ENCODE data around the gene RFC5.
A peak's percentile ranks its signal among the peaks of the same experiment; 100 is the strongest.
"Not testable (repeated sequence)": the region's sequence is repeated elsewhere in the genome, so short reads cannot be mapped to it uniquely, and the experiment has no call there.

The RFC5 gene

GRCh38 chr12:117986705-117987469 lies 29.6 kb upstream of the RFC5 start:
- no peak overlapping the region for H3K4me3 ChIP-seq (ENCODE audit: low read depth, low read length)
- in situ Hi-C loops (cut with HindIII; ENCODE audit: low sequenced_read_pairs), result no loop called here
- peak; percentile 24 for DNase-seq (ENCODE audit: low read depth)
- TF ChIP-seq, protein P1, sequence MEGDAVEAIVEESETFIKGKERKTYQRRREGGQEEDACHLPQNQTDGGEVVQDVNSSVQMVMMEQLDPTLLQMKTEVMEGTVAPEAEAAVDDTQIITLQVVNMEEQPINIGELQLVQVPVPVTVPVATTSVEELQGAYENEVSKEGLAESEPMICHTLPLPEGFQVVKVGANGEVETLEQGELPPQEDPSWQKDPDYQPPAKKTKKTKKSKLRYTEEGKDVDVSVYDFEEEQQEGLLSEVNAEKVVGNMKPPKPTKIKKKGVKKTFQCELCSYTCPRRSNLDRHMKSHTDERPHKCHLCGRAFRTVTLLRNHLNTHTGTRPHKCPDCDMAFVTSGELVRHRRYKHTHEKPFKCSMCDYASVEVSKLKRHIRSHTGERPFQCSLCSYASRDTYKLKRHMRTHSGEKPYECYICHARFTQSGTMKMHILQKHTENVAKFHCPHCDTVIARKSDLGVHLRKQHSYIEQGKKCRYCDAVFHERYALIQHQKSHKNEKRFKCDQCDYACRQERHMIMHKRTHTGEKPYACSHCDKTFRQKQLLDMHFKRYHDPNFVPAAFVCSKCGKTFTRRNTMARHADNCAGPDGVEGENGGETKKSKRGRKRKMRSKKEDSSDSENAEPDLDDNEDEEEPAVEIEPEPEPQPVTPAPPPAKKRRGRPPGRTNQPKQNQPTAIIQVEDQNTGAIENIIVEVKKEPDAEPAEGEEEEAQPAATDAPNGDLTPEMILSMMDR (IDR thresholded peaks at IDR 0.05; ENCODE audit: low read depth, low read length, missing control alignments), result no peak

GRCh38 chr12:117994551-117995438 lies 21.7 kb upstream of the RFC5 start:
- in situ Hi-C loops (cut with HindIII; ENCODE audit: low sequenced_read_pairs), result no loop called here
- TF ChIP-seq, protein P1 (IDR thresholded peaks at IDR 0.05; ENCODE audit: low read depth, low read length, missing control alignments), result no peak
- DNase-seq (ENCODE audit: low read depth), result no peak
- no peak overlapping the region for H3K4me3 ChIP-seq (ENCODE audit: low read depth, low read length)

- in situ Hi-C loops (cut with HindIII; ENCODE audit: low sequenced_read_pairs), result no loop called here
- no peak overlapping the region for H3K4me3 ChIP-seq (ENCODE audit: low read depth, low read length)
- DNase-seq (ENCODE audit: low read depth), result no peak
- TF ChIP-seq, protein P1 (IDR thresholded peaks at IDR 0.05; ENCODE audit: low read depth, low read length, missing control alignments), result no peak
Observed at GRCh38 chr12:117998719-117999118, 17.8 kb upstream of the RFC5 start.

GRCh38 chr12:117999806-118000205 lies 16.7 kb upstream of the RFC5 start:
- DNase-seq (ENCODE audit: low read depth); H3K4me3 ChIP-seq (ENCODE audit: low read depth, low read length): not testable (repeated sequence)
- in situ Hi-C loops (cut with HindIII; ENCODE audit: low sequenced_read_pairs), result loop anchor here (5.0 kb wide), 1 partner anchor 103 kb away; no protein-coding TSS in a partner anchor

GRCh38 chr12:118010903-118011302 lies 5.6 kb upstream of the RFC5 start:
- in situ Hi-C loops (cut with HindIII; ENCODE audit: low sequenced_read_pairs), result no loop called here
- H3K4me3 ChIP-seq (ENCODE audit: low read depth, low read length), result no peak overlapping the region
- no peak for DNase-seq (ENCODE audit: low read depth)
- TF ChIP-seq, protein P1 (IDR thresholded peaks at IDR 0.05; ENCODE audit: low read depth, low read length, missing control alignments), result no peak

DNA sequence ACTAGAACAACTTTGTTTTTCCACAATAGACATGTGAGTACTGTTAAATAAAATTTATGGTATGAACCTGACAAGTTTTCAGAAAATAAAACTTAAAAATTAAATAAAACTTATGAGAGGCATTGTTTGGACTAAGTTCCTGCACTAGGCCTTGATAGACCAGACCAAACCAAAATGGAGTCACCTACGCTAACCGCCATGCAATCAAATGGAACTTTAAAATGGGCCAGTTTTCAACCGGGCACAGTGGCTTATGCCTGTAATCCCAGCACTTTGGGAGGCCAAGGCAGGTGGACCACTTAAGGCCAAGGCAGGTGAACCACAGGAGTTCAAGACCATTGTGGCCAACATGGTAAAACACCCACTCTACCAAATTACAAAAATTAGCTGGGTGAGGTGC lies 5.1 kb upstream of the RFC5 start:
- in situ Hi-C loops (cut with HindIII; ENCODE audit: low sequenced_read_pairs), result no loop called here
- TF ChIP-seq, protein P1 (IDR thresholded peaks at IDR 0.05; ENCODE audit: low read depth, low read length, missing control alignments), result no peak
- no peak for DNase-seq (ENCODE audit: low read depth)
- H3K4me3 ChIP-seq (ENCODE audit: low read depth, low read length), result no peak overlapping the region

GRCh38 chr12:118011961-118012360 lies 4.5 kb upstream of the RFC5 start:
- TF ChIP-seq, protein P1 (IDR thresholded peaks at IDR 0.05; ENCODE audit: low read depth, low read length, missing control alignments), result no peak
- in situ Hi-C loops (cut with HindIII; ENCODE audit: low sequenced_read_pairs), result no loop called here

More at GRCh38 chr12:118011961-118012360, 4.5 kb upstream of the RFC5 start:
- no peak for DNase-seq (ENCODE audit: low read depth)
- H3K4me3 ChIP-seq (ENCODE audit: low read depth, low read length), result no peak overlapping the region

All from astrocyte of the cerebellum (primary cell).